GM23248 (cell line): ENCODE data around the gene OTOP3. TPM values are rescaled to one million over a fixed set of nuclear protein-coding genes. Genes with fewer than 3 reads are reported as not detected.
A peak's percentile ranks its signal among the peaks of the same experiment; 100 is the strongest.

ENCODE experiments used
- DNase-seq: peaks from one replicate; pipeline ENCODE4 v3.0.0-alpha.2; 2015
- H2AFZ ChIP-seq: fragments of 200-600 bp; sonication (generic); 2 replicates; pipeline ENCODE4 v1.6.1; 2016; ENCODE audit warnings: antibody characterized with exemption
- H3F3A ChIP-seq: fragments of 200-600 bp; sonication (generic); 2 replicates; pipeline ENCODE4 v1.6.1; 2016; ENCODE audit warnings: mild to moderate bottlenecking, antibody characterized with exemption, mixed run types; ENCODE audit not compliant: insufficient read depth
- H3K27ac ChIP-seq: fragments of 200-600 bp; sonication (generic); 2 replicates; pipeline ENCODE4 v1.5.1; 2016; ENCODE audit warnings: mild to moderate bottlenecking
- H3K27me3 ChIP-seq: fragments of 200-600 bp; sonication (generic); replicated peaks from 2 replicates; pipeline ENCODE4 v1.6.1; 2016; ENCODE audit warnings: mild to moderate bottlenecking; ENCODE audit not compliant: insufficient read depth
- H3K36me3 ChIP-seq: fragments of 200-600 bp; sonication (generic); 2 replicates; pipeline ENCODE4 v1.6.1; 2016; ENCODE audit warnings: low read depth, mild to moderate bottlenecking
- H3K4me1 ChIP-seq: fragments of 200-600 bp; sonication (generic); 2 replicates; pipeline ENCODE4 v1.6.1; 2016; ENCODE audit warnings: mild to moderate bottlenecking; ENCODE audit not compliant: insufficient read depth
- H3K4me2 ChIP-seq: fragments of 200-600 bp; sonication (generic); one replicate; pipeline ENCODE4 v1.6.1; 2016; ENCODE audit warnings: mild to moderate bottlenecking; ENCODE audit not compliant: unreplicated experiment
- H3K4me3 ChIP-seq: fragments of 200-600 bp; sonication (generic); 2 replicates; pipeline ENCODE4 v1.5.1; 2016; ENCODE audit warnings: mild to moderate bottlenecking
- H3K79me2 ChIP-seq: fragments of 200-600 bp; sonication (generic); 2 replicates; pipeline ENCODE4 v1.6.1; 2016; ENCODE audit warnings: mild to moderate bottlenecking; ENCODE audit not compliant: insufficient read depth
- H3K9ac ChIP-seq: fragments of 200-600 bp; sonication (generic); 2 replicates; pipeline ENCODE4 v1.6.1; 2016; ENCODE audit warnings: mild to moderate bottlenecking
- H3K9me2 ChIP-seq: fragments of 200-600 bp; sonication (generic); 2 replicates; pipeline ENCODE4 v1.6.1; 2016; ENCODE audit warnings: mixed run types, mild to moderate bottlenecking, moderate library complexity; ENCODE audit not compliant: insufficient read depth
- H3K9me3 ChIP-seq: fragments of 200-600 bp; sonication (generic); one replicate; pipeline ENCODE4 v1.6.1; 2017; ENCODE audit warnings: low read depth
- H4K20me1 ChIP-seq: fragments of 200-600 bp; sonication (generic); 2 replicates; pipeline ENCODE4 v1.6.0; 2016; ENCODE audit not compliant: insufficient read depth
- EZH2 ChIP-seq: fragments of 200-600 bp; sonication (generic); IDR thresholded peaks from 2 replicates; pipeline ENCODE4 v1.6.1; 2018; ENCODE audit warnings: antibody characterized with exemption, mild to moderate bottlenecking; ENCODE audit not compliant: insufficient read depth, poor library complexity, severe bottlenecking
- EZH2phosphoT487 ChIP-seq: fragments of 200-600 bp; sonication (generic); IDR thresholded peaks from 2 replicates; pipeline ENCODE4 v1.6.1; 2018; ENCODE audit warnings: antibody characterized with exemption, moderate library complexity, mild to moderate bottlenecking, low read depth; ENCODE audit not compliant: insufficient read depth
- WGBS, 2 experiments: methylation state at CpG; one replicate each; pipeline ENCODE4 v1.1.6; 2015 to 2017; ENCODE audit warnings: low lambda C conversion rate in 2 of 2, low coverage in 1 of 2; ENCODE audit errors: missing lambda C conversion rate in 2 of 2; 5-methylcytosine and 5-hydroxymethylcytosine counted together
- in situ Hi-C: fragments of 300-500 bp; cut with MboI; formaldehyde crosslinking; loops from 2 replicates; pipeline ENCODE4 v1.15.0; 2020
- polyA plus RNA-seq: library from polyadenylated mRNA; unstranded; fragments of >200 nt; fragmentation: Nextera tagmentation; extraction: Ambion mirVana; gene quantifications from 2 replicates; pipeline ENCODE4 v1.2.1, GENCODE V29; 2016
- total RNA-seq: library from RNA; depleted of rRNA; stranded (reverse); fragments of >200 nt; shearing (Covaris generic); gene quantifications from 2 replicates; pipeline ENCODE4 v1.2.3, GENCODE V29; 2014

OTOP3 gene
- total and polyA plus RNA-seq, 2 experiments from 2014 or later: not detected

DNA sequence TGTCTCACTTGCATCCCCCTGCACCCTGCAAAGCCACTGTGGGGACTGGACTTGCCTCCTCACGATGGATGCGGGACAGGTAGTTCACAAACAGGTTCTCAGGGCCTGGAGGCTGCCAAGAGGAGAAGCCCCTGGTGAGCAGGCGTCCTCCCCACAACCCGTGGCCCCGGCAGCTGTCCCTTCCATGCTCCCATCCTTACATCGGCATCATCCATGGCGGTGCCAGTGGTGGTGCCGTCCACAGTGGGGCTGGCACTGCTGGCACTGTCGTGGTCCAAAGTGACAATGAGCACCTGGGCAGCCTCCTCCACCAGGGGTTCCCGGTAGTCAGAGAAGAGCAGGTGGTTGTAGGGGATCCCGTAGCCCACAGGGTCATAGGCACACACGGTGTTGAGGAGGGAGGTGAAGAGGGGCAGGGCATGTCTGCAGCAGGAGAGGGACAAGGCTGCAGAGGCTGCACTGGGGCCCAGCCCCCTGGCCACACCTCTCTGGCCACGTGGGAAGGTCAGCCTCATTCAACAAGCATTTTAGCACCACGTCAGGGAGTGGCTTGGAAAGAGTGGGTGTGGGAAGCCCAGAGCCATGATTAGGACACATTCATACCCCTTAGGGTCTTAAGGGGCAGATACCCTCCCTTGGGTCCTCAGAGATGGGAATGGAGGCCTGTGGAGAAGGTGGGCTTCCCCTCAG lies 24.3 kb downstream of the OTOP3 start:
- in situ Hi-C loops: no loop called here
- H2AFZ ChIP-seq: 0 out of 2 replicates have a peak overlapping the region, but pooled peaks have one; percentile 33

DNA sequence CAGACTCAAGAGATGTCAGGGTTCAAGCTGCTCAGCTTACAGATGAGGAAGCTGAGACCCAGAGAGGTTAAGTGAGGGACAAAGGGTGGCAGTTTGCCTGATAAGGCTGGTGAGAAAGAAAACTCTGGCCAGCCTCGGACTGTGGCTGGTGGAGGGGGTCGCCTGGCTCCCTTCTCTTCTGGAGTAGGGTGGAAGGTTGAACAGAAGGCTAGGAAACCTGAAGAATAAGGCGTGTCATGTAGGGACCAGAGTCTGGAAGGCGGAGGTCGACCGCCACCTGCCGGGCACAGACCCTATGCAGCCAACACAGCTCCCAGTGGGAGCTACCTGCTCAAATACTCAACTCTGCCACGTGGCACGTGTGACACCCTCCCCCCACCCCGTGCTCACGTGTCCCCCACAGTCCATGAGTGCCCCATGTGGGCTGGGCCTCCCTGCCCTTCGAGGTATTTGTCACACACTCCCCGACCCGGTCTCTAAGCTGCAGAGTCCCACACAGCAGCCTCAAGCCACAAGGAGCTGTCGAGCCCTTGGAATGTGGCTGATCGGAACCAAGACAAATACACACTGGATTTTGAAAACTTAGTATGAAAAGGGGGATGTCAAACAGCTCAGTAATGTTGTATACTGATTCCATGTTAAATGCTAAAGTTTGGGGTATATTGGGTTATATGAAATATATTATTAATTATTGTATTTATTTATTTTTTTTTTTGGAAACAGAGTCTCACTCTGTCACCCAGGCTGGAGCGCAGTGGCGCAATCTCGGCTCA lies 25.1 kb downstream of the OTOP3 start:
- in situ Hi-C loops: no loop called here
- 32% methylated on average over 19 of the region's 19 CpGs for WGBS, 2 experiments
- H3K4me2 ChIP-seq: no peak overlapping the region
- no peak overlapping the region for H3K27ac ChIP-seq
- peak; percentile 40 for DNase-seq
- H3K27me3 ChIP-seq: no peaks in the 10 kb centered on the region
- H3K9me3 ChIP-seq: no peaks in the 10 kb centered on the region
- no peaks in the 10 kb centered on the region for H3F3A ChIP-seq
- H3K36me3 ChIP-seq: no peaks in the 10 kb centered on the region
- no peak overlapping the region for H3K9ac ChIP-seq
- H2AFZ ChIP-seq: 0 out of 2 replicates have a peak overlapping the region, but pooled peaks have one; percentile 33
- H3K79me2 ChIP-seq: no peaks in the 10 kb centered on the region
- no peaks in the 10 kb centered on the region for H3K9me2 ChIP-seq
- TF ChIP-seq EZH2phosphoT487 (no peak), EZH2 (no peak)
- no peak overlapping the region for H3K4me3 ChIP-seq
- no peaks in the 10 kb centered on the region for H4K20me1 ChIP-seq
- H3K4me1 ChIP-seq: no peaks in the 10 kb centered on the region

More for the DNA sequence above, 24.3 kb downstream of the OTOP3 start:
- Histone ChIP-seq H3K9ac (no peak overlapping the region), H3K4me2 (no peak overlapping the region), H3K4me1 (no peaks in the 10 kb centered on the region), H3K79me2 (no peaks in the 10 kb centered on the region), H3K4me3 (no peak overlapping the region), H3F3A (no peaks in the 10 kb centered on the region), H3K27me3 (no peaks in the 10 kb centered on the region), H3K9me3 (no peaks in the 10 kb centered on the region), H3K27ac (no peak overlapping the region), H4K20me1 (no peaks in the 10 kb centered on the region), H3K9me2 (no peaks in the 10 kb centered on the region), H3K36me3 (no peaks in the 10 kb centered on the region)
- TF ChIP-seq EZH2phosphoT487 (no peak), EZH2 (no peak)
- WGBS, 2 experiments: 62 to 66% methylated on average over 14 of the region's 14 CpGs
- DNase-seq: peak; percentile 75

DNA sequence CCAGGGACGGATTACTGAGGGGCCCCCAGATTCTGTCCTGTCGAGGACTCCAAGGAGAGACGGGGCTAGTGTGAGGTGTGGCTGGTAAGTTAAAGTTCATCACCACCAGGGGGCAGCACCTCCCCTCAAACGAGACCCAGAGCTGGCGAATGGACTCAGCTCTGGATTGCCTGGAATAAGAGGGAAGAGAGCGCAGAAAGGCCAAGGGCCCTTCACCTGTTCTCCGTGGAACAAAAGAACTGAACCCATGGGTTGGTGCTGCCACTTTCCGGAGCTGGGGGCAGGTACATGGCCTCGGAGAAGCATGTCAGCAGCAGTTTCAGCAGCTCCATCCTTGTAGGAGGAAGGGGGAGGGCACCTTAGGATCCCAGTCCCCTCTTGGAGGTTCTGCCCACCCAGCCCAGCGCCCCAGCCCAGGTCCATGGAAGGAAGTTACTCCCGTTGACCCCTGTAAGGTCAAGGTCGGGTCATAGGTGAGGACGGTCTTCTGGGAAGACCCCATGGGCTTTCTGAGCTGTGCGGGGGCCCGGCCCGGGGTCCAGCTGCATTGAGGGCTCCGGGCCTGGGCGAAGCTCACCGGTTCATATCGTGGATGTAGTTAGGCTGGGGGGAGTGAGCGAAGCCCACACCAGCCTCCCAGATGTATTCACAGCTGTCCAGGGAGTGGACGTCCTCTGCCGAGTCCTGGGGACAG lies 26.1 kb downstream of the OTOP3 start:
- in situ Hi-C loops: no loop called here
- Histone ChIP-seq H3K4me3 (no peak overlapping the region), H3K9me3 (no peaks in the 10 kb centered on the region), H3K9me2 (no peaks in the 10 kb centered on the region), H3K4me2 (no peak overlapping the region), H4K20me1 (no peaks in the 10 kb centered on the region), H3K79me2 (no peaks in the 10 kb centered on the region), H3K4me1 (no peaks in the 10 kb centered on the region), H3K27ac (no peak overlapping the region), H3K9ac (no peak overlapping the region), H3K36me3 (no peaks in the 10 kb centered on the region), H3F3A (no peaks in the 10 kb centered on the region), H2AFZ (no peak overlapping the region), H3K27me3 (no peaks in the 10 kb centered on the region)
- WGBS, 2 experiments: 37 to 41% methylated on average over 23 of the region's 23 CpGs
- peak; percentile 92 for DNase-seq
- TF ChIP-seq EZH2phosphoT487: no peak
- no peak for TF ChIP-seq EZH2

DNA sequence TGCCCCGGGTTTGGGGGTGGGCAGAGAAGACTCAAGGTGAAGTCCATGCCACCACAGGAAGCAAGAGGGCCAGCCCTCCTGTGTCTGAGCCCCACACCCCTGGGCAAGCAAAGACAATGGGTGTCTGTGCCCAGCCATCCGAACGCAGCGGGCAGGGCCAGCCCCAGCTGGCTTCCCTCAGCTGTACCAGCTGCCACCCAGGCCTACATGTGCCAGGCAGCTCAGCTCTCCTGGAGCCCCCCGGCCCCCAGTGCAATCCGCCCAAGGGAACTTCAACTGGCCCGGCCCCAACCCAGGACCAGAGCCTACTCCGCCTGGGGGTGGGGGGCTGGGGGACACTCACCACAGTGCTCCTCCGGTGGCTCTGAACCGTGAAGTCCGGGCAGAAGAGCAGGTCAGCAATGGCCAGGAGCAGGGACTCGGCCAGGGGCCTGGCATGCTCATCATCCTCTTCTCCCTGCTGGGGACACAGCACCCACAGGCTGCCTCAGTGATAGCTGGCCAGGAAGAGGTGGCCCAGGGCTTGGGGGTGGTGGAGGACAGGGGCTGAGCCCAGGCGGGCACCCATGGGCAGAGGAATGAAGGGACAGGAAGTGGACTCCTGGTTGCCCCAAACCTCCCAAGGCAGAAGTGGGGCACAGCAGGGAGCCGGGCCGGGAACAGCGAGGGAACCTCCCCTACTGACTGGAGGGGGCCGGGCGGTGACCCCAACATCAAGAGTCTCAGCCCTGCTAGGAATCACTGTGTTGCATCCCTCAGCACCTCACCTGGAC lies 27.1 kb downstream of the OTOP3 start:
- Histone ChIP-seq H3K9me2 (no peaks in the 10 kb centered on the region), H3K4me2 (no peak overlapping the region), H3K27ac (no peak overlapping the region), H3K4me3 (no peak overlapping the region), H3K4me1 (no peaks in the 10 kb centered on the region), H4K20me1 (no peaks in the 10 kb centered on the region), H3K9ac (no peak overlapping the region), H3K9me3 (no peaks in the 10 kb centered on the region), H2AFZ (no peak overlapping the region), H3K79me2 (no peaks in the 10 kb centered on the region), H3K36me3 (no peaks in the 10 kb centered on the region), H3F3A (no peaks in the 10 kb centered on the region), H3K27me3 (no peaks in the 10 kb centered on the region)
- WGBS, 2 experiments: 71 to 72% methylated on average over 15 to 16 of the region's 18 CpGs
- TF ChIP-seq EZH2: no peak
- TF ChIP-seq EZH2phosphoT487: no peak
- in situ Hi-C loops: no loop called here
- DNase-seq: no peak
